Heart left ventricle (tissue), 16 donors: ENCODE measurements around the gene HPN. TPM values are rescaled to one million over a fixed set of nuclear protein-coding genes. Genes with fewer than 3 reads are reported as not detected.

ENCODE experiments used
- ATAC-seq, 4 donors: fragments of 200-7000 bp; cut with Tn5 transposase; one replicate each; pipeline ENCODE4 v1.9.1; 2020 to 2022; ENCODE audit warnings: moderate library complexity in 4 of 4, mild to moderate bottlenecking in 3 of 4, moderate number of reproducible peaks in 1 of 4
- DNase-seq, 5 donors: peaks; one replicate each; pipeline ENCODE4 v3.0.0-alpha.2; 2020
- H3K27ac ChIP-seq, 12 donors: fragments of 200-600 bp; sonication (generic) in 4 of 12; one replicate each; pipeline versions ENCODE4 v1.5.0 to v1.8.0; 2016 to 2022; ENCODE audit warnings: mild to moderate bottlenecking in 2 of 12
- H3K27me3 ChIP-seq, 9 donors: fragments of 200-600 bp; sonication (generic) in 2 of 9; one replicate each; pipeline versions ENCODE4 v1.5.1 to v1.8.0; 2016 to 2022; ENCODE audit warnings: mild to moderate bottlenecking in 3 of 9
- H3K36me3 ChIP-seq, 9 donors: fragments of 200-600 bp; sonication (generic) in 2 of 9; one replicate each; pipeline versions ENCODE4 v1.5.0 to v1.8.0; 2018 to 2022; ENCODE audit warnings: mild to moderate bottlenecking in 2 of 9
- H3K4me1 ChIP-seq, 12 donors: fragments of 200-600 bp; sonication (generic) in 4 of 12; one replicate each; pipeline versions ENCODE4 v1.5.0 to v1.8.0; 2016 to 2022; ENCODE audit warnings: mild to moderate bottlenecking in 3 of 12
- H3K4me3 ChIP-seq, 12 donors: fragments of 200-600 bp; sonication (generic) in 4 of 12; one replicate each; pipeline versions ENCODE4 v1.5.0 to v1.8.0; 2017 to 2022; ENCODE audit warnings: mild to moderate bottlenecking in 9 of 12, moderate library complexity in 4 of 12
- H3K9me3 ChIP-seq, 12 donors: fragments of 200-600 bp; sonication (generic) in 4 of 12; one replicate each; pipeline versions ENCODE4 v1.5.0 to v1.8.0; 2016 to 2022; ENCODE audit warnings: mild to moderate bottlenecking in 1 of 12
- POLR2A ChIP-seq, 2 donors: fragments of 450-650 bp; IDR thresholded peaks; one replicate each; pipeline ENCODE4 v1.6.1; 2017; ENCODE audit warnings: antibody characterized with exemption in 2 of 2, mild to moderate bottlenecking in 2 of 2, moderate library complexity in 2 of 2
- WGBS, 4 donors: extraction: QIAGEN DNeasy Blood & Tissue Kit in 2 of 4; methylation state at CpG; one replicate each; pipeline versions ENCODE4 v1.1.5 to v1.1.7; 2013 to 2018; 5-methylcytosine and 5-hydroxymethylcytosine counted together
- intact Hi-C, 10 donors: fragments of 100-400 bp; cut with DNase I; formaldehyde crosslinking; loops; one replicate each; pipeline versions ENCODE4 v1.11.1 to v1.14.2; 2022
- polyA plus RNA-seq, 2 donors: library from polyadenylated mRNA; stranded (reverse); fragments of 200-250 nt; gene quantifications; one replicate each; pipeline ENCODE4 v1.2.3, GENCODE V29; 2013
- total RNA-seq, 9 donors: library from RNA; depleted of rRNA in 2 of 9; stranded (reverse); fragments of >200 nt in 2 of 9; fragmentation: NEBNext Ultra II Directional in 3 of 9; extraction: Animal tissue kit (Norgen Biotek cat#: 25700) in 3 of 9; gene quantifications; one replicate each; pipeline versions ENCODE4 v1.1.0 to v1.2.4, GENCODE V29; 2016 to 2023
- TF ChIP-seq, protein P1 (sequence below), 12 donors: fragments of 200-600 bp; sonication (generic) in 4 of 12; IDR thresholded peaks; one replicate each; pipeline versions ENCODE4 v1.5.0 to v1.8.0; 2018 to 2022; ENCODE audit warnings: antibody characterized with exemption in 12 of 12, mild to moderate bottlenecking in 5 of 12
- donor health status: ischemic (EF 13 %, LVEDD 7.1; RV severe dilation, severe dysfunction).
- donor health status: healthy with polysubstance abuse.
- donor health status: DM: no; HTN: yes; CAD: no.
- donor health status: DM: no; HTN: no; CAD: no.
- donor health status: ischemic (EF 25% LVEDD 6.9; RV normal size, moderate dysfunction).
- donor health status: ischemic (EF 25% LVEDD 5.7; RV mildly dilated, moderate dysfunction).
- donor health status: healthy.
- donor health status: DM: yes; HTN: yes; CAD: no.
- donor health status: ischemic (EF 35%, LVEDD 5.7; RV mildly dilated, moderate dysfunction).
- donor health status: nonischemic (EF 11% LVEDD 7.7; RV severe dilation, severe dysfunction).
- donor health status: DM: yes; HTN: yes; CAD: no.
- donor health status: PGD.
- donor health status: ischemic (EF 29% LVEDD 5.4; RV normal size, mild dysfunction).
- donor health status: nonischemic (EF 23%, LVEDD 6.1; RV moderate dilation, normal function).

The HPN gene
- total and polyA plus RNA-seq, 11 donors: 0.80 to 13.4 (median 3.2) TPM

DNA sequence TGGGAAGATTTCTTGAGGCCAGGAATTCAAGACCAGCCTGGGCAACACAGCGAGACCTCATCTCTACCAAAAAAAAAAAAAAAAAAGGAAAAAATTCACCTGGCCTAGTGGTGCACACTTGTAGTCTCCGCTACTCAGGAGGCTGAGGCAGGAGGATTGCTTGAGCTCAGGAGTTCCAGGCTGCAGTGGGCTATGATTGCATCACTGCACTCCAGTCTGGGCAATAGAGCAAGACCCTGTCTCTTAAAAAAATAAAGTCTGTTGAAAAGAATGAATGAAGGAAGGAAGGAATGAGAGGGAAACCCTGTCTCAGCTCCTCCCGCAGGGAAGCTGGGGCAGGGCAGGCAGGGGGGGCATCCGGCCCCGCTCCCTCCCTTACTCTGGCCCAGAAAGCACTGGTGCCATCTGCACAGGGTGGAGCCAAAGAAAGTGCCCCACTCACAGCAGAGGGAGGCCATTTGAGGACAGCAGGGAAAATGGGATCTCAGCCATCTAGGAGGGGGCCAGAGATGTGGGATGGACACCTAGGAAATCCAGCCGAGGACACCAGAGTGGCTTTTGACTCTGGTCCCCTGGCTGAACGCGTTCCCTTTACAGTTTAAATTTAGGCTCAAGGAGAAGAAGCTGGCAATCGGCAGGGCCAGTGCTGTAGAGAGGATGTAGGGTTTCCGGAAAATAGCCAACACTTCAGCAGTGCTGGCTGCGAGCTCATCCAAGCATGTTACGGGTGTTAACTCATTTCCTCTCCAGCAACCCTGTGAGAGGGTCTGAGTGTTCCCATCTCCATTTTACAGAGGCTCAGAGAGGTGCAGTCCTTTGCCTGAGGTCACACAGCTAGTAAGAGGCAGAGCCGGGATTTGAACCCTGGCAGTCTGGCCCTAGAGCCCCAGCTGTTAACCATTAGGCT is 3.6 kb upstream of the HPN start:
- peaks cover 0 to 24% (median 6%) of the 10 kb centered on the region in 9 donors for H3K36me3 ChIP-seq
- ATAC-seq: peak; percentile 1 to 42 (median 33)
- no peak for TF ChIP-seq POLR2A (IDR thresholded peaks at IDR 0.05)
- TF ChIP-seq, protein P1, sequence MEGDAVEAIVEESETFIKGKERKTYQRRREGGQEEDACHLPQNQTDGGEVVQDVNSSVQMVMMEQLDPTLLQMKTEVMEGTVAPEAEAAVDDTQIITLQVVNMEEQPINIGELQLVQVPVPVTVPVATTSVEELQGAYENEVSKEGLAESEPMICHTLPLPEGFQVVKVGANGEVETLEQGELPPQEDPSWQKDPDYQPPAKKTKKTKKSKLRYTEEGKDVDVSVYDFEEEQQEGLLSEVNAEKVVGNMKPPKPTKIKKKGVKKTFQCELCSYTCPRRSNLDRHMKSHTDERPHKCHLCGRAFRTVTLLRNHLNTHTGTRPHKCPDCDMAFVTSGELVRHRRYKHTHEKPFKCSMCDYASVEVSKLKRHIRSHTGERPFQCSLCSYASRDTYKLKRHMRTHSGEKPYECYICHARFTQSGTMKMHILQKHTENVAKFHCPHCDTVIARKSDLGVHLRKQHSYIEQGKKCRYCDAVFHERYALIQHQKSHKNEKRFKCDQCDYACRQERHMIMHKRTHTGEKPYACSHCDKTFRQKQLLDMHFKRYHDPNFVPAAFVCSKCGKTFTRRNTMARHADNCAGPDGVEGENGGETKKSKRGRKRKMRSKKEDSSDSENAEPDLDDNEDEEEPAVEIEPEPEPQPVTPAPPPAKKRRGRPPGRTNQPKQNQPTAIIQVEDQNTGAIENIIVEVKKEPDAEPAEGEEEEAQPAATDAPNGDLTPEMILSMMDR (IDR thresholded peaks at IDR 0.05): no peak
- H3K27ac ChIP-seq: peak overlapping the region in 11 of 12 donors; percentile 17 to 84 (median 62)
- H3K4me3 ChIP-seq: peak overlapping the region in 1 of 12 donors; percentile 3
- no peaks in the 10 kb centered on the region for H3K27me3 ChIP-seq
- intact Hi-C loops: no loop called here
- H3K9me3 ChIP-seq: no peaks in the 10 kb centered on the region
- H3K4me1 ChIP-seq: peaks cover 0 to 55% (median 44%) of the 10 kb centered on the region in 12 donors
- WGBS, 4 donors: 26 to 31% (median 28%) methylated on average over 13 of the region's 13 CpGs
- peak in 3 of 5 donors; percentile 54 to 57 (median 55) for DNase-seq

DNA sequence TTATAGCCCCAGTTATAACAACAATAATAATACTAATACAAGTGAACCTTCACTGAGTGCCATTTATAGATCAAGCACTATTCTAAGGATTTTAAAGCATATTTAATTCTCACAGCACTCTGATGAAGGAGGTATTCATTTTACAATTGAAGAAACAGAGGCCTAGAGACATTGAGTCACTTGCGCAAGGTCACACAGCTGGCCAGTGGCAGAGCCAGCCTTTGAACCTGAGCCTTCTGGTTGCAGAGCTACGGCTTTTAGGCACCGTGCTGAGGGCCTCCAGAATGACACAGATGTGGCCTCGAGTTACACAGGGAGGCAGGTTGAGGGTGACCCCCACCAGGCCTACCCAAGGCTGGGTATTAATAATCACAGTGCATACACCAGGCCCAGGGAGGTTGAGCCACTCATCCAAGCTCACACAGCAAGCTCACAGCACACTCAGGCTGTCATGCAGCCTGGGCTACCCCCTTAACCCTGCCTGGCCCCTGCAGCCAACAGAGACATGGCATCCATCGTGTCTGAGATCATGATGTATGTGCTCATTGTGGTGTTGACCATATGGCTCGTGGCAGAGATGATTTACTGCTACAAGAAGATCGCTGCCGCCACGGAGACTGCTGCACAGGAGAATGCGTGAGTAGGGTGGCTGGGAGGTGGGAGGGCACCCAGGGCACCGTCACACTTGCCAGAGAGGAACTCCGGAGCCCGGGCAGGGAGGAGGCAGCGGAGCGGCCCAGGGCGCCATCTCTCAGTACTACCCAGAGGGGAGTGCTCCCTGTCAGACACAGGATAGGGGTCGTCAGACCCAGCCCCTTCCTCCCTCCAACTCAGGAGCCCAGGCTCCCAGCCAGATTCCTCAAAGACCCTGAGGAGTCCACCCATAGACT is 2.7 kb upstream of the HPN start:
- peak overlapping the region in 3 of 12 donors; percentile 20 to 50 (median 29) for H3K4me3 ChIP-seq
- H3K27ac ChIP-seq: peak overlapping the region in 11 of 12 donors; percentile 17 to 85 (median 71)
- ATAC-seq: no peak
- TF ChIP-seq POLR2A (IDR thresholded peaks at IDR 0.05): no peak
- TF ChIP-seq, protein P1 (IDR thresholded peaks at IDR 0.05): no peak
- peaks cover 0 to 55% (median 44%) of the 10 kb centered on the region in 12 donors for H3K4me1 ChIP-seq
- H3K36me3 ChIP-seq: peaks cover 0 to 20% (median 4%) of the 10 kb centered on the region in 9 donors
- intact Hi-C loops: no loop called here
- DNase-seq: no peak
- H3K27me3 ChIP-seq: no peaks in the 10 kb centered on the region
- no peaks in the 10 kb centered on the region for H3K9me3 ChIP-seq
- 71 to 76% (median 73%) methylated on average over 14 to 17 of the region's 17 CpGs for WGBS, 4 donors

DNA sequence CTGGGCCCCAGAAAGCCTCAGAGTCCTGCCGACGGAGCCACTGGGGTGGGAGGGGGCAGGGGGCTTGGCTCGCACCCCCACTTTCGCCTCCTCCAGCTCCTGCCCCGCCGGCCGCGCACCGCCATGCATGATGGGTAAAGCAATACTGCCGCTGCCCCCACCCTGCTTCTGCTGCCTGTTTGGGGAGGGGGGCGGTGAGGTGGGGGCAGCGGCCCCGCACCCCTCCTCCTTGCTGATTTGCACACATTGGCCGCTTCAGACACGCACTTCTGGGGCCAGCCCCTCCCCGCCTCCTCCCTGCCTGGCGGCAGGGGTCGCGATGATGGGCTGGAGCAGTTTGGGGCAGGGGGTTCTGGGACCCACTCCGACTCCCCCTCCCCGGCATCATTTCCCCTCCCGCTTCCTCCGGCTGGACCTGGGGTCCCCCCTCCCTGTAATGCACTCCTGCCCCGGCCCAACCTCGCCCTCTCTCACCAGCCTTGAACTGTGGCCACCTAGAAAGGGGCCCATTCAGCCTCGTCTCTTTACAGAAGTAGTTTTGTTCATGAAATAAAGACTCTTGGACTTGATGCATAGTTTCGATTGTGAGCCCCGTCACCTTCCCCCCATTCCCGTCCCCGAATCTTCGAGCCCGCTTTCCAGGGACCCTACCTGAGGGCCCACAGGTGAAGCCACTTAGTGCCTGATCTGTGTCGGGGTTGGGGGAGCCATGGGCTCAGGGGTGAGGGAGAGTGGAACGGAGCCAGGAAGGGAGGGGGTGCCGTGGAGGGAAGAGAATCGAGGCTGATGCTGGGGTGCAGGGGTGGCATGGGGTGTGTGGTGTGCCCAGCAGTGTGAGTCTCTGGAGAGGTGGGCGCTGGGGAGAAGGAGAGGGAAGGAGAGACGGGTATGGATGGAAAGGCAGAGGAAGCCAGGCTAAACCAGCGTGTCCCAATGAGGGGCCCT is 1.4 kb upstream of the HPN start:
- H3K4me1 ChIP-seq: peaks cover 0 to 57% (median 44%) of the 10 kb centered on the region in 12 donors
- no peaks in the 10 kb centered on the region for H3K27me3 ChIP-seq
- peaks cover 0 to 12% (median 0%) of the 10 kb centered on the region in 9 donors for H3K36me3 ChIP-seq
- no peaks in the 10 kb centered on the region for H3K9me3 ChIP-seq
- 50 to 58% (median 54%) methylated on average over 27 to 39 of the region's 39 CpGs for WGBS, 4 donors
- DNase-seq (no peak), ATAC-seq (no peak)
- TF ChIP-seq, protein P1 (IDR thresholded peaks at IDR 0.05): no peak
- no peak for TF ChIP-seq POLR2A (IDR thresholded peaks at IDR 0.05)
- H3K27ac ChIP-seq: peak overlapping the region; percentile 52 to 92 (median 78)
- intact Hi-C loops: loop anchor here in 2 of 10 donors (10.0 kb wide), 2 partner anchors 95 to 225 kb away; partner anchors contain the start of genes FXYD1 (in 1 of the 2), LGI4 (in 1 of the 2) and USF2 (in 1 of the 2)
- peak overlapping the region in 10 of 12 donors; percentile 8 to 50 (median 28) for H3K4me3 ChIP-seq
